ENCODE data around the gene EML2.

GRCh38 chr19:45592366-45592765 is 46.8 kb downstream of the EML2 start:
- TF ChIP-seq CTCF (IDR thresholded peaks at IDR 0.05; ENCODE audit: insufficient read depth, low read depth, low read length), result no peak
- no peak for TF ChIP-seq EZH2 (IDR thresholded peaks at IDR 0.05; ENCODE audit: insufficient read depth, low read length)
